HG03135 (cell line): ENCODE measurements around the gene KCNK5.

Experiments used
- ATAC-seq: cut with Tn5 transposase; IDR thresholded peaks from one replicate; pipeline ENCODE4 v1.9.1; 2021; ENCODE audit warnings: mild to moderate bottlenecking, moderate library complexity; ENCODE audit not compliant: unreplicated experiment

Gene KCNK5

GRCh38 chr6:39240155-39240757 is 11.0 kb upstream of the KCNK5 start:
- no peak for ATAC-seq

GRCh38 chr6:39239527-39240154 is 10.4 kb upstream of the KCNK5 start:
- ATAC-seq, result no peak

- no peak for ATAC-seq
Measured at GRCh38 chr6:39236742-39237141, 7.5 kb upstream of the KCNK5 start.

- ATAC-seq, result no peak
Measured at GRCh38 chr6:39233333-39233732, 4.1 kb upstream of the KCNK5 start.

- no peak for ATAC-seq
Measured at GRCh38 chr6:39231521-39232243, 2.4 kb upstream of the KCNK5 start.

- ATAC-seq, result no peak
Measured at GRCh38 chr6:39230654-39231035, 1.4 kb upstream of the KCNK5 start.

- ATAC-seq, result no peak
Measured at GRCh38 chr6:39228111-39228971, 934 bp downstream of the KCNK5 start.

GRCh38 chr6:39227476-39227875 is 1.8 kb downstream of the KCNK5 start:
- ATAC-seq, result no peak

- ATAC-seq, result no peak
Measured at GRCh38 chr6:39226639-39227329, 2.5 kb downstream of the KCNK5 start.

GRCh38 chr6:39225946-39226437 is 3.3 kb downstream of the KCNK5 start:
- ATAC-seq, result no peak

- ATAC-seq, result no peak
Measured at GRCh38 chr6:39225543-39225942, 3.7 kb downstream of the KCNK5 start.

GRCh38 chr6:39224523-39225182 is 4.6 kb downstream of the KCNK5 start:
- ATAC-seq, result no peak

GRCh38 chr6:39224011-39224410 is 5.3 kb downstream of the KCNK5 start:
- no peak for ATAC-seq

- no peak for ATAC-seq
Measured at GRCh38 chr6:39223555-39223954, 5.7 kb downstream of the KCNK5 start.

GRCh38 chr6:39223061-39223460 is 6.2 kb downstream of the KCNK5 start:
- no peak for ATAC-seq

GRCh38 chr6:39221779-39222641 is 7.3 kb downstream of the KCNK5 start:
- ATAC-seq, result no peak

GRCh38 chr6:39221115-39221514 is 8.2 kb downstream of the KCNK5 start:
- no peak for ATAC-seq

GRCh38 chr6:39218868-39219567 is 10.3 kb downstream of the KCNK5 start:
- ATAC-seq, result no peak
